ENCODE results near the gene GSE1.

The GSE1 gene

GRCh38 chr16:85613604-85614337 lies 649 bp downstream of the GSE1 start:
- Histone ChIP-seq H3K9me3 (ENCODE audit: control extremely low read depth in 1 of 5, control insufficient read depth in 4 of 5, insufficient read depth in 2 of 5, low read depth in 1 of 5, low read length in 4 of 5) (no peaks in the 10 kb centered on the region), H3K4me1 (ENCODE audit: control extremely low read depth in 1 of 4, control insufficient read depth in 4 of 4, insufficient read depth in 4 of 4, low read length in 3 of 4) (peaks cover 5 to 72% (median 67%) of the 10 kb centered on the region in 4 experiments), H3K4me3 (ENCODE audit: control insufficient read depth in 1 of 7, extremely low read depth in 1 of 7, insufficient read depth in 4 of 7, low read depth in 2 of 7, low read length in 6 of 7) (peak overlapping the region; percentile 63 to 85 (median 79)), H3K27me3 (replicated peaks in 2 of 5; ENCODE audit: control insufficient read depth in 4 of 5, insufficient read depth in 5 of 5, low read length in 4 of 5) (no peaks in the 10 kb centered on the region), H3K36me3 (ENCODE audit: control insufficient read depth in 4 of 4, insufficient read depth in 4 of 4, low read length in 3 of 4) (peaks cover 0 to 20% (median 10%) of the 10 kb centered on the region in 4 experiments), H3K27ac (ENCODE audit: insufficient read depth in 1 of 2, low read depth in 1 of 2, low read length in 2 of 2, poor library complexity in 1 of 2, severe bottlenecking in 2 of 2) (peak overlapping the region; percentile 80 to 90)
- CTCF ChIA-PET, result interaction anchor here (1.0 to 1.1 kb wide), 4 partner anchors 13 to 194 kb away, joined by 3 to 4 read pairs (median 3); no protein-coding TSS in a partner anchor
- POLR2A ChIA-PET, result interaction anchor here (0.9 to 4.2 kb wide), 6 partner anchors 10 to 236 kb away, joined by 3 to 26 read pairs (median 4); no protein-coding TSS in a partner anchor
- 0% methylated on average over 14 of the region's 67 CpGs for WGBS (ENCODE audit: insufficient coverage)
- DNase-seq, result peak in 2 of 3 donors; percentile 50 to 71

- Histone ChIP-seq H3K9me3 (ENCODE audit: control extremely low read depth in 1 of 5, control insufficient read depth in 4 of 5, insufficient read depth in 2 of 5, low read depth in 1 of 5, low read length in 4 of 5) (no peaks in the 10 kb centered on the region), H3K27me3 (replicated peaks in 2 of 5; ENCODE audit: control insufficient read depth in 4 of 5, insufficient read depth in 5 of 5, low read length in 4 of 5) (no peaks in the 10 kb centered on the region), H3K4me1 (ENCODE audit: control extremely low read depth in 1 of 4, control insufficient read depth in 4 of 4, insufficient read depth in 4 of 4, low read length in 3 of 4) (peaks cover 5 to 75% (median 65%) of the 10 kb centered on the region in 4 experiments), H3K4me3 (ENCODE audit: control insufficient read depth in 1 of 7, extremely low read depth in 1 of 7, insufficient read depth in 4 of 7, low read depth in 2 of 7, low read length in 6 of 7) (peak overlapping the region; percentile 4 to 85 (median 74)), H3K36me3 (ENCODE audit: control insufficient read depth in 4 of 4, insufficient read depth in 4 of 4, low read length in 3 of 4) (peaks cover 0 to 27% (median 12%) of the 10 kb centered on the region in 4 experiments), H3K27ac (ENCODE audit: insufficient read depth in 1 of 2, low read depth in 1 of 2, low read length in 2 of 2, poor library complexity in 1 of 2, severe bottlenecking in 2 of 2) (peak overlapping the region in 1 of 2 experiments; percentile 87)
- DNase-seq, result peak in 2 of 3 donors; percentile 57 to 59
- ChIA-PET CTCF (interaction anchor here (2.4 kb wide), 2 partner anchors 8 to 57 kb away, joined by 10 to 17 read pairs; no protein-coding TSS in a partner anchor), POLR2A (interaction anchor here (1.0 to 4.2 kb wide), 5 partner anchors 9 to 236 kb away, joined by 3 to 26 read pairs (median 4); no protein-coding TSS in a partner anchor)
- 14% methylated on average over 32 of the region's 41 CpGs for WGBS (ENCODE audit: insufficient coverage)
Measured at GRCh38 chr16:85614338-85615013, 1.4 kb downstream of the GSE1 start.

- H3K9me3 ChIP-seq (ENCODE audit: control extremely low read depth in 1 of 5, control insufficient read depth in 4 of 5, insufficient read depth in 2 of 5, low read depth in 1 of 5, low read length in 4 of 5), result no peaks in the 10 kb centered on the region
- H3K27me3 ChIP-seq (replicated peaks in 2 of 5; ENCODE audit: control insufficient read depth in 4 of 5, insufficient read depth in 5 of 5, low read length in 4 of 5), result no peaks in the 10 kb centered on the region
- H3K36me3 ChIP-seq (ENCODE audit: control insufficient read depth in 4 of 4, insufficient read depth in 4 of 4, low read length in 3 of 4), result peaks cover 0 to 34% (median 13%) of the 10 kb centered on the region in 4 experiments
- peak overlapping the region; percentile 19 to 87 for H3K27ac ChIP-seq (ENCODE audit: insufficient read depth in 1 of 2, low read depth in 1 of 2, low read length in 2 of 2, poor library complexity in 1 of 2, severe bottlenecking in 2 of 2)
- ChIA-PET POLR2A (interaction anchor here (1.0 to 4.2 kb wide), 9 partner anchors 9 to 439 kb away, joined by 3 to 26 read pairs (median 4); no protein-coding TSS in a partner anchor), CTCF (interaction anchor here (0.7 to 4.8 kb wide), 26 partner anchors 9 to 340 kb away, joined by 3 to 65 read pairs (median 4); no protein-coding TSS in a partner anchor)
- H3K4me3 ChIP-seq (ENCODE audit: control insufficient read depth in 1 of 7, extremely low read depth in 1 of 7, insufficient read depth in 4 of 7, low read depth in 2 of 7, low read length in 6 of 7), result peak overlapping the region; percentile 34 to 85 (median 74)
- peaks cover 5 to 70% (median 58%) of the 10 kb centered on the region in 4 experiments for H3K4me1 ChIP-seq (ENCODE audit: control extremely low read depth in 1 of 4, control insufficient read depth in 4 of 4, insufficient read depth in 4 of 4, low read length in 3 of 4)
- 15% methylated on average over 38 of the region's 39 CpGs for WGBS (ENCODE audit: insufficient coverage)
- peak in 1 of 3 donors; percentile 50 for DNase-seq
Measured at GRCh38 chr16:85615014-85615851, 2.1 kb downstream of the GSE1 start.

GRCh38 chr16:85615852-85616606 lies 2.9 kb downstream of the GSE1 start:
- peak overlapping the region; percentile 42 to 87 for H3K27ac ChIP-seq (ENCODE audit: insufficient read depth in 1 of 2, low read depth in 1 of 2, low read length in 2 of 2, poor library complexity in 1 of 2, severe bottlenecking in 2 of 2)
- CTCF ChIA-PET, result interaction anchor here (0.7 to 4.8 kb wide), 46 partner anchors 8 to 501 kb away, joined by 3 to 65 read pairs (median 4); no protein-coding TSS in a partner anchor

GRCh38 chr16:85616607-85617321 lies 3.6 kb downstream of the GSE1 start:
- POLR2A ChIA-PET, result interaction anchor here (1.0 to 1.9 kb wide), 6 partner anchors 10 to 440 kb away, joined by 3 to 7 read pairs (median 4); no protein-coding TSS in a partner anchor
- H3K27ac ChIP-seq (ENCODE audit: insufficient read depth in 1 of 2, low read depth in 1 of 2, low read length in 2 of 2, poor library complexity in 1 of 2, severe bottlenecking in 2 of 2), result peak overlapping the region; percentile 42 to 87
- DNase-seq, result peak; percentile 74 to 90 (median 85)

More at GRCh38 chr16:85615852-85616606, 2.9 kb downstream of the GSE1 start:
- Histone ChIP-seq H3K4me3 (ENCODE audit: control insufficient read depth in 1 of 7, extremely low read depth in 1 of 7, insufficient read depth in 4 of 7, low read depth in 2 of 7, low read length in 6 of 7) (peak overlapping the region; percentile 34 to 85 (median 74)), H3K36me3 (ENCODE audit: control insufficient read depth in 4 of 4, insufficient read depth in 4 of 4, low read length in 3 of 4) (peaks cover 0 to 42% (median 19%) of the 10 kb centered on the region in 4 experiments), H3K4me1 (ENCODE audit: control extremely low read depth in 1 of 4, control insufficient read depth in 4 of 4, insufficient read depth in 4 of 4, low read length in 3 of 4) (peaks cover 5 to 64% (median 50%) of the 10 kb centered on the region in 4 experiments), H3K9me3 (ENCODE audit: control extremely low read depth in 1 of 5, control insufficient read depth in 4 of 5, insufficient read depth in 2 of 5, low read depth in 1 of 5, low read length in 4 of 5) (no peaks in the 10 kb centered on the region), H3K27me3 (replicated peaks in 2 of 5; ENCODE audit: control insufficient read depth in 4 of 5, insufficient read depth in 5 of 5, low read length in 4 of 5) (no peaks in the 10 kb centered on the region)
- DNase-seq, result peak; percentile 95 to 98 (median 98)
- POLR2A ChIA-PET, result interaction anchor here (1.0 to 1.9 kb wide), 8 partner anchors 8 to 439 kb away, joined by 3 to 7 read pairs (median 4); no protein-coding TSS in a partner anchor
- WGBS (ENCODE audit: insufficient coverage), result 0% methylated on average over 19 of the region's 21 CpGs

More at GRCh38 chr16:85616607-85617321, 3.6 kb downstream of the GSE1 start:
- peaks cover 5 to 67% (median 49%) of the 10 kb centered on the region in 4 experiments for H3K4me1 ChIP-seq (ENCODE audit: control extremely low read depth in 1 of 4, control insufficient read depth in 4 of 4, insufficient read depth in 4 of 4, low read length in 3 of 4)
- CTCF ChIA-PET, result interaction anchor here (0.6 to 4.8 kb wide), 45 partner anchors 7 to 502 kb away, joined by 3 to 65 read pairs (median 4); no protein-coding TSS in a partner anchor
- H3K9me3 ChIP-seq (ENCODE audit: control extremely low read depth in 1 of 5, control insufficient read depth in 4 of 5, insufficient read depth in 2 of 5, low read depth in 1 of 5, low read length in 4 of 5), result no peaks in the 10 kb centered on the region
- H3K4me3 ChIP-seq (ENCODE audit: control insufficient read depth in 1 of 7, extremely low read depth in 1 of 7, insufficient read depth in 4 of 7, low read depth in 2 of 7, low read length in 6 of 7), result peak overlapping the region in 6 of 7 experiments; percentile 37 to 85 (median 76)
- H3K36me3 ChIP-seq (ENCODE audit: control insufficient read depth in 4 of 4, insufficient read depth in 4 of 4, low read length in 3 of 4), result peaks cover 0 to 49% (median 25%) of the 10 kb centered on the region in 4 experiments
- 4% methylated on average over 24 of the region's 28 CpGs for WGBS (ENCODE audit: insufficient coverage)
- no peaks in the 10 kb centered on the region for H3K27me3 ChIP-seq (replicated peaks in 2 of 5; ENCODE audit: control insufficient read depth in 4 of 5, insufficient read depth in 5 of 5, low read length in 4 of 5)

Measured in common myeloid progenitor, CD34-positive (primary cell).